AG20443 (cell line): ENCODE measurements around the gene APLP2.
"Not testable (repeated sequence)": the region's sequence is repeated elsewhere in the genome, so short reads cannot be mapped to it uniquely, and the experiment has no call there.

Experiments
- DNase-seq: peaks from one replicate; pipeline ENCODE4 v3.0.0; 2012; ENCODE audit warnings: low spot score, mixed read lengths

The APLP2 gene

GRCh38 chr11:130092661-130093060 lies 23.0 kb downstream of the APLP2 start:
- DNase-seq: no peak

DNA sequence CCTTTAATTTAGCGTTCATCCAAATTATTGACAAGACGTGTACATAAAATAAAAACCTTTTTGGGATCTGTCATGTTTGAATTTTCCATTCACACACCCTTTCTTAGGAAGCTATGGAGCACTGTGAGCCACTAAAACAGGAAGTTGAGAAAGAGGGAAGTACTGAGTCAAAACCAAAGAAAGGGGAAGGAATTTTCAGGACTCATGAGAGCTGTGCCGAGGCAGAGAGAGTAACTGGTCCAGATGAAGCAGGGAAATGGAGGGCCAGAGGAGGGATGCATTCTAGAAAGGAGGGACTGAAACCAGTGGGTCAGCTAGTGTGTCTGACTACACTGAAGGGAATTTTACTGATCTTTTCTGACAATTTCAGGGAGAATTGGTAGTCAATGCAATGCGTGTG lies 24.9 kb downstream of the APLP2 start:
- no peak for DNase-seq

DNA sequence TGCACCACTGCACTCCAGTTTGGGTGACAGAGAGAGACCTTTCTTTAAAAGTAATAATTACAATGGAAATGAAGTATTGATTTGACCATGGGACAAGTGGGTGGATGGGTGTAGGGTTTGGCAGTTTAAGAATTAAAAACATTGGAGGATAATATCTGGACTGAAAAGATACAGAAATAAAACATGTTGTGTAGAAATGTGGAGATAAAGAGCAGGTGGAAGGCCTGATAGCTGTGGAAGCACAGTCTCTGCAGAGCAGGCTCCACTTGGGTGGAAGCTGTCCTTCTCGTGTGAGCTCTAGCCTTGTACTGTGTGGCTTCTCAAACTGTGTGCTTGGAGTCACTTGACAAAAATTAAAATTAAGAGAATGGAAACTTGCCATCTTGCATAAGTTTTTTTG lies 25.6 kb downstream of the APLP2 start:
- no peak for DNase-seq

DNA sequence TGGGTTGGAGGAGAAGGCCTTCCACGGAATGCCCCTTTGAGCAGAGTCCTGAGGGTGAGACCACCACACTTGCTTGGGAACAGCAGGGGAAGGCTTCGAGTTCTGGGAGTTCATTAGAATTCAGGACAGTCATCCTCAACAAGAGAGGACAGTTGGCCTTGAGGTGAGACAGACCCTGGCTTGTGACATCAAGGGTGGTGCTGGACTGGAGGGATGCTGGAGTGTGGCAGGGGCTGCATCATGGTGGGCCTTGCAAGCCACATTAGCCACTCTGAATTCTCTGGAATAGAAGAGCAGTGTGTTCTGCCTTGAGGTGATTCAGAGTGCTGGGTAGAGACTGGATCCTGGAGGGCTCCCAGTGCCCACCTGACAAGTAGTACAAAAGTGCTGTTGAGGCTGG lies 26.3 kb downstream of the APLP2 start:
- no peak for DNase-seq

DNA sequence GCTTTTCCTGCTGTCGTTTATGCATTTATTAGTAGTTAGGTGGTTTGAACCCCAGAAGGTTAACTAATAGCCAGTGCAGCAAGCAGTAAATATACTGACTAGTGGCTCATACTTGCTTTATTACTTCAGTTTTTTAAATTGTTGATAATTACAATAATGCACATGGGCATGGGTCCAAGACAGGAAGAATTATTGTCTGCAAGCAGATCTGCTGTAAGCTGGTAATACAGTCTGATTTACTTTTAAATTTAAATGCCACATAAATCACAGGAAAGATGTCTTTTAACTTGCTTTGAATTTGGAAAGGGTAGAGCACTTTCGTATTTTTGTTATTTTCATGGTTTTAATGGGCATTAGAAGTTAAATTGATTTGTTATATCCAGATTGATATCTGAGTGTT lies 27.1 kb downstream of the APLP2 start:
- DNase-seq: no peak

- no peak for DNase-seq
Observed at GRCh38 chr11:130097285-130097684, 27.6 kb downstream of the APLP2 start.

DNA sequence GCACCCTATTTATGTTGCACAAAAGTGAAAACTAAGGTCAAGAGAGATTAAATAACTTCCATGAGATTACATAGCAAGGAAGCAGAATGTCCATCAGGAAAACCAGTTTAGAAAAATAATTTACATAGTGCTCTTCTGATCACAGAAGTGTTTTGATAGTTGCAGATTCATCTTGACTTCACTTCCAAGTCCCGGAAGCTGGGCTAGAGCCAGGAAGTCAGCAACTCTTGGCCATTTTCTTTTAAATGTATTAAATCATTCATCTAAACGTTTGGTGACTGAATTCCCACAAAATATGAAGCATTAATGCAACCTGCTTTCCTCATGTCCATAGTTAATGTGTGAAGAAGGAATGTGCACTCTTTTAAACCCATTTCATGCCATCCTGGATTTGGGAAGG lies 29.7 kb downstream of the APLP2 start:
- DNase-seq: no peak

GRCh38 chr11:130100381-130101095 lies 30.8 kb downstream of the APLP2 start:
- no peak for DNase-seq

DNA sequence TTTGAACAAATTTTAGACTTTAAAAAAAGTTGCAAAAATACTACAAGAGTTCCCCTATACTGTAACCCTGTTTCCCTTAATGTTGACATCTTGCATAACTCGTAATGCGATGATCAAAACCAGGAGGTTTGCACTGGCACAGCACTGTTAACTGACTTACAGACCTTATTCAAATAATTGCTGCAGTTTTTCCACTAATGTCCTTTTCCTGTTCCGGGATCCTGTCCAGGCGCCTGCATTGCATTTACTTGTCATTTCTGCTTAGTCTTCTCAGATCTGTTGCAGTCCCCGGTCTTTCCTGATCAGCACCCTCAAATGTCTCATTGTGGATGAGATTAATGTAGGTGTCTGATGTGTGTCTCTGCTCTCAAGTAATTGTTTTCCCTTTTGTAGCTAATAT lies 32.0 kb downstream of the APLP2 start:
- DNase-seq: no peak

DNA sequence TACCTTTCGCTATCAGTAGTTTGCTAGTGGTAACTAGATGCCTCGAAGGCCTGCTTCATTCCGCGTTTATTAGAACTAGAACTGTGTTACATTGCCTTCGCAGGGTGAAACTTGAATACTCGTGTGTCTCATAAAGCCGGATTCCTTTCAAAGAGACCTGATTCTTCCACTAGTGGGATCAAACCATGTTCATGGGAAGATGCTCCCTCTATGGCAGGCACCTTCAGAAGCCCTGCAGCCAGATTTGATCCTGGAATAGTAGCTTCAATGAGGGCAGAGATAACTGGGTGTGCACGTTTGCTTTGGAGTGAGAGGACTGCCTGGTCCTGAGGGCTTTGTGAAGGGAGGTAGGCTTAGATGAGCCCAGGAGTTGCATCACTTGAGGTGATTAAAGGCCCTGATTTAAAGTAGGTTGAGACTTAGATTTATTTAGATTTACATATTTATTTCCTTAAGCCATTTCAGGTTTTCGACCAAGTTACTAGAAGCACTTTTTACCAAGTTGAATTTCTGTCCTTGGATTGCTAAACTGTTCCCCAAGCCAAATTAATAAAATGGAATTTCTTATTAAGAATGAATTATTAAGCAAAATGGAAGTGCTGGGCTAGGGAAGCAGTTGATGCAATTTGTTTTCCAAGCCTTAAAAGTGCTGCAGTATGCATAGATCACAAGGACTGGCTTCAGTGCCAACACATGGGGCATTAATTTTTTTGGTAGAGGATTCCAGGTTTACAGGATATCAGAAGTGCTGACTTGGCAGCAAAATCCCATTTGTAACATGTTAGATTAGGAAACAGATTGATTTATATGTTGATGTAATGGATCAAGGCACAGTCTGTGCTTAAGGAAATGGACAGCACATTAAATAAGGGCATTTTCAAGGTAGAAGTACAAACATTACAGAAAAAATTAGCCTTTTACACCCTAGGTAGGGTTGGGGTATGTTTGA lies 32.9 kb downstream of the APLP2 start:
- no peak for DNase-seq

GRCh38 chr11:130103296-130103814 lies 33.7 kb downstream of the APLP2 start:
- DNase-seq: peak; percentile 80

GRCh38 chr11:130106381-130106780 lies 36.7 kb downstream of the APLP2 start:
- no peak for DNase-seq

GRCh38 chr11:130108671-130109070 lies 39.0 kb downstream of the APLP2 start:
- not testable (repeated sequence) for DNase-seq

DNA sequence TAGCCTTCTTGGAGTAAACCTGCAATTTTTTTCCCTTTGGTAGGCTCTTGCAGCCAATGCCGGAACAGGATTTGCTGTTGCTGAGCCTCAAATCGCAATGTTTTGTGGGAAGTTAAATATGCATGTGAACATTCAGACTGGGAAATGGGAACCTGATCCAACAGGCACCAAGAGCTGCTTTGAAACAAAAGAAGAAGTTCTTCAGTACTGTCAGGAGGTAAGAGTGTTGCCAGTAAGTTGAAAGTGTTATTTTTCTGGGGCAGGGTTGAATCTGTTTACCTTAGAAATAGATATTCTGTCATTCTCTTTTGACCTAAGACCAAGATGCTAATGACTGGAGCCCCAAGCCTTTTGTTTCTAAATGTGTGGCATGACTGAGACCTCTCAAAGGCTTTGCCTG lies 39.7 kb downstream of the APLP2 start:
- no peak for DNase-seq

DNA sequence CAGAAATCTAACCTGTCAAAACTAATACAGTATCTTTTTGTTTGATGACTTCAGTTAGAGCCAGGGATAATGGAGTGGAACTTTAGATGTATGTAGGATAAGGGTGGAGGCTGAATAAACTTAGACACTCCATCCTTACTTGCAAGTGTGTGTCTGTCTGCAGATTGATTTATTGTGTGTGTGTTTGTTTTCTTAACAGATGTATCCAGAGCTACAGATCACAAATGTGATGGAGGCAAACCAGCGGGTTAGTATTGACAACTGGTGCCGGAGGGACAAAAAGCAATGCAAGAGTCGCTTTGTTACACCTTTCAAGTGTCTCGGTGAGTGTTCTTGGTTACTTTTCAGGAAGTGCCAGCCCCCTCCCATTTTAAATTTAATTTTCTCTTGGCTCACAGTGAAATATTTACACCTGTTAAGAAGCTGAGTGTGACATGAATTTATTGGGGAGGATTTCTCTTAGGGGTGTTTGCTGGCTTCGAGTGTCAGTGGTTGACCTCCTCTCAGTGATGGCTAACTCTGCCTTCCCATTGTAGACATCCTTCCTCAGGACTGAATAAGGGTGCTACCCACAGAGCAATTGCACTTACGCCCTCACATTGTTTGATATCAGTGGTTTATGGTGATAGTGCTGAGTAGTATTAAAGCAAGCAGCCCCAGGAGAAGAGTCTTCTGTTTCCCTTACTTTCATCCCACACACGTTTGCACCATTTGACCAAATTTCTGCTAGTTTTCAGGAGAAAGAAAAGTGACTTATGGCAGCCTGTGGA lies 40.8 kb downstream of the APLP2 start:
- DNase-seq: no peak

- no peak for DNase-seq
Observed at GRCh38 chr11:130112071-130112830, 42.6 kb downstream of the APLP2 start.

GRCh38 chr11:130114281-130114680 lies 44.6 kb downstream of the APLP2 start:
- DNase-seq: no peak

GRCh38 chr11:130114726-130115125 lies 45.0 kb downstream of the APLP2 start:
- DNase-seq: no peak

DNA sequence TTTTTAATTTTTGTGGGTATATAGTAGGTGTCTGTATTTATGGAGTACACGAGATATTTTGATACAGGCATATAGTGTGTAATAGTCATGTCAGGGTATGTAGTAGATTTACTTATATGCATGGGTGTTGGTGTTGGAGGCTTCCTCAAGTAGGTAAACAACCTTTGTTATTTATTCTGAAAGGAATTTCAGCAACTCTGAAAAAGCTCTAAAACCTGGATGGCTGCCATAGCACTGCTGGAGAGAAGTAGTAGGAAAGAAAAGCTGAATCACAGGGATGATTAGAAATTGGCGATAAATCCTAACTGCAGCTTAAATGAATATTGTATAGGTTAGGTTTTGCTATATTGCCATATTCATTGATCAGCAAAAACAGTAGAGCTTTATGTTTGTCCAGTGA lies 45.5 kb downstream of the APLP2 start:
- no peak for DNase-seq

DNA sequence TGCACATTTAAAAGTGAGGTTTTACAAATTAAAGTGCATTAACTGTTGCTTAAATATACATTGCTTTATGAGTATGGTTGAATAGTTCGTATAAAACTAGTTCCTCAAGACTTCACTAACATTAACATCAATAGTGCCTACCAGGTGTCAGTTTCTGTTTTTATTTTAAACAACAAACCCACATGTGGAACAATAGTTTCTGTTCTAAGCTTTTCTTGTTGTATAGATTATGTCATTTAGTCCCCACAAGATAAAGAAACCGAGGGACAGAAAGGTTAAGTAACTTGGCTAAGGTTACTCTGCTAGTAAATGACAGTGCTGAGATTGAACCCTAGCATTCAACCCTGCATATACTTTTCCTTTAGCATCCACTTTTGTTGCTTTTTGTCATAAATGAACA lies 48.5 kb downstream of the APLP2 start:
- no peak for DNase-seq

DNA sequence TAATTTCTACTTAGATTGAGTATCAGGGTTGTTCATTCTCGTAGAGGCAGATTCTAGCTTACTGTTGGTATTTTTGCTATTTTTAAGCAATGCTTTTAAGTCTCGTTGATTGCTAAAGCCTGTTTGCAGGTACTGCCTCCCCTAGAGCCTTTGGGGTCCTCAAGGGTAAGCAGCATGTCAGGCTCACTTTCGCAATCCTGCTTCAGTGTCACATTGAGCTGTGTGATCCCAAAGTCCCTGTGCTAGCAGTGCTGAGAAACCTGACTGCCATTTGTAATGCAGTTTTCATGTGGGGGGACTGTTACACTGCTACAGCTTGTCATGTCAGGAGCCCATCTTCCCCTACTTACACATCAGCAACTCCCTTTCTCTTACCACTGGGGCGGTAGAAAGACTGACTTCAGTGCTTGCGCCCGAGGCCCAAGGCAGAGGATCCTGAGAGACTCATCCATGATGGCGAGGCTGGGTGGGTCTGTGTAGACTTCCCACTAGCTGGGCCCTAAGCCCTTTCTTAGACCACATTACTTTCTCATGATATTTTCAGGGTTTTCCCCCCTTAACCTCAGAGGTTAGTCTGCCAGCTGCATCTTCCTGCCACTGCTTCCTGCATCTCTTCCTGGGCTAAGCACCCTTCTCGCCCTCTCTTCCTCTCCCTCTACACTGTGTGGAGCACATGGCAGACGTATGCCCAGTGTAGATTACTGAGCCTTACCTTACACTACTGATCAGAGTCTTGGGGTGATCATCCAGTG lies 49.1 kb downstream of the APLP2 start:
- DNase-seq: no peak
